Stimulated activated CD4-positive, alpha-beta T cell treated with anti-CD3 and anti-CD28 coated beads, Interleukin-2, amount 100 ng/mL, for 48 hours (primary cell): ENCODE results near the gene LGALS9C.
"Not testable (repeated sequence)": the region's sequence is repeated elsewhere in the genome, so short reads cannot be mapped to it uniquely, and the experiment has no call there.

Source experiments
- DNase-seq, 2 donors: peaks; one replicate each; pipeline ENCODE4 v3.0.0-alpha.2; 2020

The LGALS9C gene

DNA sequence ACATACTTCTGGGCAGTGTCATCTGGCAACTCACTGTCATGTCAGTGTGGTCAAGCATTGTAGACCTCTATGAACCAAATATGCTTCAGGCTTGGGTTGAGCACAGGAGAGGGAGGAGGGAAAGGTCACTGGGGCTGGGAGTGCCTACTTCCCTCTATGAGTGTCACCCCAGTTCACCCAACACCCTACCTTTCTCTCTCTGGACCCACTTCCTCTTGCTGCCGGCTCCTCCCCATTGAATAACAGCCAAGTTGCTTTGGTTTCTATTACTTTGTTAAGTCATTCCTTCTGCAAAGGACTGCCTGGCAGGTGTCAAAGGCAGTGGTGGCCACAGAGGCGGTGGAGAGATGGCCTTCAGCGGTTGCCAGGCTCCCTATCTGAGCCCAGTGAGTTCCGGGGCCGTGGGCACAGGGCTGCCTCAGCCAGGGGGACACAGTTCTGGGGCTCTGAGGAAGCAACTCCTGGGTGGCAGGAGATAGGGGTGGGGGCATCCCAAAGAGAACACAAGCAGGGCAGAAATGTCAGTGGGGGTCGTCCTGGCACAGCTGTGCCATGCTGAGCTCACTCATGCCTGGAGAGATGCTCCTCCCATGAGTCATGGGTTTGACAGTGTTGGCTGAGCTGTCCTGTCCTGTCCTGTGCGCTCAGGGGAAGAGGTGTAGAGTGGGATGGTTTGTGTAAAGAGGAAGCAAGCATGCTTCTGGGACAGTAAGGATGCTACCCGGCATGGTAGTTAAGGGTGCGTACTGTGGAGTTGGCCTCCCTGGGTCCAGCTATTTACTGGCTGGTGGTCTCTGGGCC lies at the start of gene LGALS9C:
TSS of gene LGALS9C (plus strand) at position 282 of the 801 bp plus-strand sequence. CDS start at position 348, 66 bp downstream.
- not testable (repeated sequence) for DNase-seq

GRCh38 chr17:18432206-18432605 lies 44.4 kb upstream of the LGALS9C start:
- DNase-seq: not testable (repeated sequence)

- not testable (repeated sequence) for DNase-seq
Measured at GRCh38 chr17:18439465-18439870, 37.1 kb upstream of the LGALS9C start.

- DNase-seq: peak; percentile 21 to 62
Measured at GRCh38 chr17:18442093-18442492, 34.5 kb upstream of the LGALS9C start.

- DNase-seq: not testable (repeated sequence)
Measured at GRCh38 chr17:18442532-18442931, 34.1 kb upstream of the LGALS9C start.

DNA sequence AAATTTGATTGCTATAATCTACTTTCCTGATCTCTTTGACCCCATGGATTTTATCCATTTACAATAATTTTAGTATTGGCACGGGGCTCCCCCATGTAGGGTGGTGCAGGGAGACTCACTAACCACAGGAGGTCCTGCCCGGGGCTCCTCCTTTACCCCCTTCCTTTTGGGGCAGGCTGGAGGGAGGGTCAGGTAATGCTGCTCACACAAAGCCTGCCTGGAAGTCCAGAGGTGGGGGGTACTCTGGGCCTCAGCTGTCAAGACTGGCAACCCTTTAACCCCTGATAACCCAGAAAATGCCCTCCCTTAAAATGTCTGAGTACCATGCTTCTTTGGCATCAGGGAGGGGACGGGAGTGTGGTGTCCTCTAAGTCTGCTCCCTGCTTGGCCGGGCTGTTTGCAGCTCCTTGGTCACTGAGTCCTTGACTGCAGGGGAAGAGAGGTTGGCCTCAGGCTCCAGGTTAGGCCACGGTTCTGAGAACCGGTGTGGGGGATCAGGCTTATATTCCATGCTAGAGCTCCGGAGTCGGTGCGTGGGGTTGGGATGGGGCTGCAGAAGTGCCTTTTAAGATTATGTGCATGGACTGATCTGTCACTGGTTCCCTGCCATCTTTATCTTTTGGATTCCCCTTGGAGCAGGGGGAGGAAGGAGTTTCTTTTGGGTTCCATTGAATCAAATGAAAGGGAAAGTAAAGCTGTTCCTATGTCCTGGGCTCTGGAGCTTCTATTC lies 28.9 kb upstream of the LGALS9C start:
- DNase-seq: not testable (repeated sequence)

DNA sequence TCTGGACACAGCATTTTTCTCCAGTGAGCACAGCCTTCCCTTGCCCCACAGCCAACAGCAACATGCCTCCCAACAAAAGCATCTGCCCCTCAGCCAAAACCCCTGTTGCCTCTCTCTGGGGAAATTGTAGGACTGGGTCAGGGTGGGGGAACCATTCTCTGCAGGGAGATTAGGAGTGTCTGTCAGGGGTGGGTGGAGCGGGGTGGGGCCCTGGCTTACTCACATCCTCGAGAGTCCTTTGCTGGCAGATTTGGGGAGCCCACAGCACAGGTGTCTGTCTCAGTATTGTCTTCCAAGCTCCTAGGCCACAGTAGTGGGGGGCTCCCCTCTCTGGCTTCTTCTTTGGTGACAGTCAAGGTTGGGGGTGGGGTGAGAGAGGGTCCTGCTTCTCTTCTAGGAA lies 28.3 kb upstream of the LGALS9C start:
- DNase-seq: not testable (repeated sequence)

DNA sequence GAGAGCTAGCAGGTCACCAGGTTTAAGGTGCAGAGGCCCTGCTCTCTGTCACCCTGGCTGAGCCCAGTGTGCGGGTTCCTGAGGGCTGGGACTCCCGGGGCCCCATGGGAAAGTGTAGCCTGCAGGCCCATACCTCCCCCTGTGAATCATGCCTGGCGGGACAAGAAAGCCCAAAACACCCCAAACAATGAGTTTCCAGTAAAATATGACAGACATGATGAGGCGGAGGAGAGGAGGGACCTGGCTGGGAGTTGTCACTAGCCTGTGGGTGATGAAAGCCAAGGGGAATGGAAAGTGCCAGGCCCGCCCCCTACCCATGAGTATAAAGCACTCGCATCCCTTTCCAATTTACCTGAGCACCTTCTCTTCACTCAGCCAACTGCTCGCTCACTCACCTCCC lies 26.8 kb upstream of the LGALS9C start:
- DNase-seq: not testable (repeated sequence)

DNA sequence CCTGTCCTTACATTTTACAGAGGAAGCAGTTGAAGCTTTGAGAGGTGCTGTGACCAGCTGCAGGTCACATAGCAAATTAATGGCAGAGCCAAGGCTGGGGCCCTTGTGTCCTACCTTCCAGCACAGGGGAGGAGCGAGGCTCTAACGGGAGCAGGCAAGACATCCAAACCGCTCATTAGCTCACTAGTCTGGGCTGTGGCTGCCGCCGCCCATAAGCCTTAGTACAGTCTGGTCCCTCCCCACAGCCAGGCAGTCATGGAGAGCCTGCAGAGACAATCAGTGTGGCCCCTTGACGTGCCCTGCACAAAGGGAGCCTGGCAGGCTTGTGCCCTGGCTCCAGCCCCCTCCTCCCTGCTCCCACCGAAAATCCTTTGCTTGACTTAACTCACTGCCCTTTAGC lies 25.6 kb upstream of the LGALS9C start:
- not testable (repeated sequence) for DNase-seq

DNA sequence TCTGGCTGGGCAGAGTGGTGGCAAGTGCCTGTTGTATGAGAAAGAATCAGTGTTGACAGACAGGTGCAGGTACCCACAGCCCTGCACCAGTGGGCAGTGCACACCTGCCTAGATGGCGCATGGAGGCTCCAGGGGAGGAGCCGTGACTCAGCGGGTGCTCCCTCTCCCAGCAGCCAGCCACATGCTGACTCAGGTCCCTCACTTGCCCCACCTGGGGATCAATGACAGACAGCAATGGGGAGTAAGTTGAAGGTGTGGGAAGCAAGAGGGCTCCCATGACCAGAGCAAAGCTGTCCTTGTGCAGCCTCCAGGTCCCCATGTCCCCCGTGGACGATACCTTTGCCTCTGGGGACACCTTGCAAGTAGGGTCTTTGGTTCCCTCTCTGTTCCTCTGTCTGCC lies 24.6 kb upstream of the LGALS9C start:
- DNase-seq: not testable (repeated sequence)

- not testable (repeated sequence) for DNase-seq
Measured at GRCh38 chr17:18459035-18459434, 17.6 kb upstream of the LGALS9C start.

DNA sequence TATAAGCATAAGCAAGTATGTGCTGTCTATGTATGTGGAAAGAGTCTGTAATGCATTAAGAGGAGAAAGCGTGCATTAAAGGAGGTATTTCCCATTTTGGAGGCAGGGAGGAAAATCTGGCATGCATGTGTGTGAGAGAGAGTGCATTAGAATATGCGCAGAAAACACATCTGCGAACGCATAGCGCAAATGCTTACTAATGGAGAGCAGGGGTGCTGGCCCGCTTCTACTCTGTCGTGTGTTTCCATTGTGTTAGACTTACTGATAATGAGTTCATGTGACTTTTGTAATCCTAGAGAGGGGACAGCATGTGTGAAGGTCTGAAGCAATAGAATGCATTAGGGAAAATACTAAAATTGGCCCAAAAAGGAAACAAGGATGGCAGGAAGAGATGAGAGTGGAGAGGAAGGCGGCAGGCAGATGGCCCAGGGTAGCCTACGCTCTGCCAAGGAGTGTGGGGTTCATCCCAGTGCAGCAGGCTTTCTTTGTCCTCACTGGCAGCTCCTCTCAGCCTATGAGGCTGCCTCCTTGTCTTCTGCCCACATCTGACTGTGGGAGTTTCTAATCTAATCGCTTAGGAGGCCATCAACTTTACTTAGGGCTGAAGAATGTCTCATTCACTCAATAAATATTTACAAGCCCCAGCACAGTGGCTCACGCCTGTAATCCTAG lies 12.6 kb upstream of the LGALS9C start:
- not testable (repeated sequence) for DNase-seq

DNA sequence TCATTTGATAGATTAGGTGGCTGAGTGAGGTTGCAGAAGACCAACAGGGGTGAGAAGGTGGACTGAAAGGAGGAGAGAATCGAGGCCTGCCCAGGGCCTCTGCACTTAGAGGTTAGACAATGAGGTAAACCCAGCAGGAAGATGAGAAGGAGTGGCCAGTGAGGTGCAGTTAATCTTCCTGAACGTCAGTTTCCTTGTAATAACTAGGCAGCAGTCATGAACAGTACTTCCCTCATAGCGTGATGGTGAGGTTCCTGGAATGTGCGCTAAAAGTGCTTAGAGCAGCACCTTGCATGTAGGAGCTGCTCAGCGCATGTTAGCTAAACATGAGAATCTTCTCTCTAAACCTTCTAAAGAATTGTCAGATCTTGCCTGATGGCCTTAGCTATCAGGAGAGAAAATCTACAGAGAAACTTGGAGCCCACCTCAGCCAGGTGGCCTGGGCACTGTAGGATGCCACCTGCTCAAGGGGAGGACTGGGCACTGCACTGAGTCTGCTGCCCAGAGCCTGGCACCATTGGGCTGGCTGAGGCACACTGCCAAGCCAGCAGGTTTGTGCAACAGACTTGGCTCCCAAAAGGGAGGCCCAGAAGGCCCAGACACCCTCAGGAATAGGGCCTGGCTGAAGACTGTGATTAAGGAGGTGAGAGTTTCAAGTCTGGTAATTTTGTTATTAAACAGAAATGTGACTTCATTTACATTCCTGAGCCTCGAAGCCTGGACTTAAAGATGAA lies 10.2 kb upstream of the LGALS9C start:
- DNase-seq: not testable (repeated sequence)

DNA sequence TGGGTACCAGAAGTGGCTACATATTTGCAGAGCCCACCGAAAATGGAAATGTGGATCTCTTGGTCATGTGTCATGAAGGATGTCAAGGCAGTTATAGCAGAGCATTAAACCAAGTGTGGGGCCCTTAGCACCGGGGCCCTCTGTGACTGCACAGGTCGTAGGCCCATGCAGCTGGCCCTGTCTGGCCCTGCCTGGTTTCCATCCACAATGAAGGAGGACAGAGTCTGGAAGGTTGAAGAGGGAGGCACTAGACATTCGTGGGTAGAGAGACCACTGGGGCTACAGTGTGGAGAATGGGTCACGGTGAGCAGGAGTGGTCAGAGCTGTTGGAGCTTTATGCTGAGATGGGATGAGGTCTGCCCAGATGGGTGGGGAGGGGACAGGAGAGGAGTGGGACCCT lies 9.6 kb upstream of the LGALS9C start:
- not testable (repeated sequence) for DNase-seq

DNA sequence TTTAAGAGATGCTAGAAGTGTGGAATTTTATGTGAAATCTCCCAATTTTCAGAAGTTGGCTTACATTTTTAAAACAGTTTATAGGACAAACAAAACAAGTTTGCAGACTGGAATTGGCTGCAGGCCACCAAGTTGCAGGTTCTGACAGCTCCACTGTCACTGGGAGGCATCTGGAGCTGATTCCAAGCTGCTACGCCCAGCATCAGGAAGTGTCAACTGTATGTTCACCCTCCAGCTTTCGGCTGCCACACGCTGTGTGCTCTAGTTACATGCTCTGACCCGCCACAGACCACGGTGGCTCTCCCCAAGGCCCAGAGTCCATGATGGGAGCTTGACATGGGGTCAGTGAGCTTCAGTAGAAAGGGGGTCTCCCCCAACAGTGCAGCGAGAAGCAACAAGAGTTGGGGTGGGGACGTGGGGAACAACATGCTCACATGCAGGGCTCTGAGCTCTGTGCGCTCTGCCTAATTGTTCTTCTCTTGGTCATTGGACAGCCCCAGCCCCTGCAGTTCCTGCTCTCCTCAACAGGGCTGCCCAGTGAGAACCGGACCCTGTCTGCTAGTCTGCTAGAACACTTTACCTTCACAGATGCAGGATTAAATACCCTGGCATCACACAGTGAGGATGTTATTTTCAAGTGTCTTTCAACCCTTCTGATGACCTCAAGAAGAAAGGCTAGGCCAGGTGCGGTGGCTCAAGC lies 8.0 kb upstream of the LGALS9C start:
- DNase-seq: not testable (repeated sequence)

GRCh38 chr17:18469837-18470236 lies 6.8 kb upstream of the LGALS9C start:
- DNase-seq: not testable (repeated sequence)

DNA sequence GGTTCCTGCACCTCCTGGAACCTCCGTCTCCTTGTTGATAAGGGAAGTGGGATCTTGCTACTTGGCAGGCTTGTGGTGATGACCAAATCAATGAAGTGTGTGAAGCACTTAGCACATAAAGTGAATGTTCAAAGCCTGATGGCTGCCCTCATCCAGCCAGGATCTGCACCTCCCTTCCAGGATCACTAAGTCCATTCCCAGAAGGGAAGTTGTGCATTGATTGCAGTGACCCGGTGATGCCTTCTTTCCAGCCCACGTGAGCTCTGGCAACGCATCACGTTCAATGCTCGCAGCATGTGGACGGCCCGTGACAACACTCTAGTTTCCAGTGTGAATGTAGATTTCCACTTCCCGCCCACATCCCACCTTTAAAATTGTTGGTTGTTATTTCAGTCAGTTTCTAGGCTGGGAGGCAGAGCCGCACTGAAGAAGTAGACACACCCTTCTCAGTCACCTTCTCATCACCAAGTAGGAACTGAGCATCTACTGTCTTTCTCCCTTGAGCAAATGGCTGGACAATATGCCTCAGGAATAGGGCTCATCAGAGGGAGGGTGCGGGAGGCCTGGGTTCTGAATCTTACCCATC lies 6.2 kb upstream of the LGALS9C start:
- not testable (repeated sequence) for DNase-seq

DNA sequence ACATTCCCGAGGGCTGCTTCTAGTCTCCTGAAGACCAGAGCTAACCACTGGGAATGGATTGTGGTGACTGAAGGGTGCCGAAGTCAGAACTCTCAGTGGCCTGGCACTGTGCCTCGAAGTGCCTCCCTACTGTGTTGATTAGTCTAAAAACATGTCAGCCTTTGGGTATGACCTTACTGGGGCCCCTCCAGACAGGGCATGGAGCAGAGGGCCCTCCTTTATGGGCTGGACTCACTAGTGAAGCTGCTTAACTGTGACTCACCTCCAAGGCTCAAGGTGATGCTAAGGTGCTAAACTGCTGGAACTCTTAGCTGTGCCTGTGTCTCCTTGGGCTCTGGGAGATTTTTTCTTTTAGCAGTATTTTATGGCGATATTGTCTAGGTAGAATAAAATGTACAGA lies 2.6 kb upstream of the LGALS9C start:
- DNase-seq: not testable (repeated sequence)

DNA sequence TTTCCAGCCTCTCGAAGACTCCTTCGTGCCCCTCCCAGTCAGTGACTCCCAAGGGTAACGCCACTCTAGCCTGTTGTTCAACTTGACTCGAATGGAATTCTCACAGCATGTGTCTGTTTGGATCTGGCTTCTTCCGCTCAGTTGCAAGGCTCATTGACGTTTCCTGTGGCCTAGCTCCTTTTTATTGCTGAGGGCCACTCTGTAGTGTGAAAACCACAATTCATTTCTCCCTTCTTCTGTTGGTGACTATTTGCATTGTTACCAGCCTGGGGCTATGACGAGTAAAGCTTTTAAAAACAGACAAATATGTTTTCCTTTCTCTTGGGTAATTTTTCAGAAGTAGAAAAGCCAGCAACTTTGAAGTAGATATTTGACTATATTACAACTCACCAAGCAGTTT lies 1.8 kb upstream of the LGALS9C start:
- not testable (repeated sequence) for DNase-seq

DNA sequence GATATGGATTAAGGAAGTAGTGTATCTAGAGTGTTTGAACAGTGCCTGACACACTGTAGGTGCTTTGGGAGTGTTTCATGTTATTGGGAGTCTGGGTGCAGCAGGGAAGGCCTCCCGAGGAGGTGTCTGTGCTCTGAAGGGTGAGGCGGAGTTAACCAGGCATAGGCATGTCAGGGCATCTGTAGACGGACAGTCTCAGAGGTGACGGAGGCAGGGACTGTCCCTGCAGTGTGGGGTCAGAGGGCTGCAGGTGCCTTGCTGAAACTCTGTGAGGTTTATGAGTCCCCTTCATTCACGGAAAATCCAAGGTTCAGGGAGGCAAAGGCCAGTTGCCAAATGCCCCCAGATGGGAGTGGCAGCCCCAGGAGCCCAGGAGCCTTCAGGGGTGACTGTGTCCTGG lies 778 bp downstream of the LGALS9C start:
- DNase-seq: not testable (repeated sequence)

DNA sequence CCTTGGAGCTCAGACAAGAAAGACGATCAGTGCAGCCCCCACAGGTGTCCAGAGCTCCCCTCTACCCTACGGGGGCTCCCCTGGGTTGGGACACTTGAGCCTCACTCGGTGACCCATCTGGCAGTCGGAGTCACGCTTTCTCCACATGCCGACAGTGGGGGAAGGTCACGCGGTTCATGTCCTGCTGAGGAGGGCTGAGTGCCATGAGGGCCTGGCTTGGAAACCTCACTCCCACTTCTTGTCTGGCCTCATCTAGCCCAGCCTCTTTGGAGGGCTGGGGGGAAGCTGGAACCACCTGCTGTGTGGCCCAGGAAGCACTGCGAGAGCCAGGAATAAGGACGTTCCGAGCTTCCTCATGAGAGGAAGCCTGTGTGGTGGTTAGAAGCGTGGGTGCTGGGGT lies 1.8 kb downstream of the LGALS9C start:
- DNase-seq: not testable (repeated sequence)
